Lower lobe of right lung (tissue), 2 donors: Measurements from ENCODE around the gene C6orf136. TPM values are rescaled to one million over a fixed set of nuclear protein-coding genes. Genes with fewer than 3 reads are reported as not detected.

Experiments
- ATAC-seq, 2 donors: fragments of 200-7000 bp; cut with Tn5 transposase; one replicate each; pipeline ENCODE4 v1.9.1; 2020 to 2022; ENCODE audit warnings: mild to moderate bottlenecking in 2 of 2, moderate library complexity in 2 of 2
- DNase-seq: peaks from one replicate; pipeline ENCODE4 v3.0.0-alpha.2; 2020
- H3K27ac ChIP-seq: fragments of 200-600 bp; one replicate; pipeline ENCODE4 v1.8.0; 2022
- H3K27me3 ChIP-seq: fragments of 200-600 bp; one replicate; pipeline ENCODE4 v1.8.0; 2022; ENCODE audit warnings: low read depth
- H3K36me3 ChIP-seq: fragments of 200-600 bp; one replicate; pipeline ENCODE4 v1.8.0; 2022; ENCODE audit warnings: mild to moderate bottlenecking
- H3K4me1 ChIP-seq: fragments of 200-600 bp; one replicate; pipeline ENCODE4 v1.8.0; 2022
- H3K4me3 ChIP-seq: fragments of 200-600 bp; one replicate; pipeline ENCODE4 v1.8.0; 2022; ENCODE audit warnings: mild to moderate bottlenecking
- H3K9me3 ChIP-seq: fragments of 200-600 bp; one replicate; pipeline ENCODE4 v1.8.0; 2022
- intact Hi-C: fragments of 100-400 bp; cut with DNase I; formaldehyde crosslinking; loops from one replicate; pipeline ENCODE4 v1.11.0; 2022
- total RNA-seq: library from RNA; stranded (reverse); fragmentation: NEBNext Ultra II Directional; extraction: Animal tissue kit (Norgen Biotek cat#: 25700); gene quantifications from one replicate; pipeline ENCODE4 v1.2.1, GENCODE V29; 2021
- TF ChIP-seq, protein P1 (sequence below): fragments of 200-600 bp; IDR thresholded peaks from one replicate; pipeline ENCODE4 v1.8.0; 2022; ENCODE audit warnings: antibody characterized with exemption, mild to moderate bottlenecking
- donor health status: DM: no; HTN: yes; CAD: no; lungs with severe emphysema.

C6orf136 gene
- total RNA-seq, 1 donor from 2014 or later, result 19.9 TPM

DNA sequence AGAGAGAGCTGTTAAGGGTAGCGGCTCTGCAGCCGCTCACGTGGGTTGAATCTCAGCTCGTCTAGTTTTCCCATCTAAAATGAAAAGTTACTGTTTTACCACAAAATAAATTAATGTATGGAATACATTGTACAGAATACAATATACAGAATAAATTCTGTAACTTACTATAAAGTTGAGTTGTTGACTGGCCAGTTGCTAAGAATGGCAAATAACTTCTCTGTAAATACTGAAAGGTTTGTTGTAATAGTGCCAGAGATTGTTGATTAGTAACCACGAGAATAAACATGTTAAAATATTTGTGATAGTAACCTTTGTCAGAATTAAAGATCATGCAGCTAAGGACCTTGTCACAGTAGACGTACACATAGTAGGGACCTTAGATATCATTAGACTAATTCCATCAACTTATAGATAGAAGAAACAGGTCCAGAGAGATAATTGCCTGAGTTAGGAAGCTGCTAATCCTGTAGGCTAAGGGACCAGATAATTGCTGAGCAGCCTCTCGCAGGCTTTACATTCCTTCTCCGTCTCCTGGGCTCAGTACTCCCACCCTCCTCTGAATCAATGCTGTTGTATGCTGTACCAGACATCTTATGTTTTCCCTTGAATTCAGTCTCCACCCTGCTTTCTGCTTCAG is 44.4 kb downstream of the C6orf136 start:
- Histone ChIP-seq H3K27ac (peak overlapping the region; percentile 66), H3K36me3 (no peaks in the 10 kb centered on the region), H3K4me1 (peaks cover 37% of the 10 kb centered on the region), H3K4me3 (peak overlapping the region; percentile 64), H3K9me3 (no peaks in the 10 kb centered on the region), H3K27me3 (no peaks in the 10 kb centered on the region)
- intact Hi-C loops, result no loop called here
- DNase-seq (no peak), ATAC-seq (no peak)
- TF ChIP-seq, protein P1, sequence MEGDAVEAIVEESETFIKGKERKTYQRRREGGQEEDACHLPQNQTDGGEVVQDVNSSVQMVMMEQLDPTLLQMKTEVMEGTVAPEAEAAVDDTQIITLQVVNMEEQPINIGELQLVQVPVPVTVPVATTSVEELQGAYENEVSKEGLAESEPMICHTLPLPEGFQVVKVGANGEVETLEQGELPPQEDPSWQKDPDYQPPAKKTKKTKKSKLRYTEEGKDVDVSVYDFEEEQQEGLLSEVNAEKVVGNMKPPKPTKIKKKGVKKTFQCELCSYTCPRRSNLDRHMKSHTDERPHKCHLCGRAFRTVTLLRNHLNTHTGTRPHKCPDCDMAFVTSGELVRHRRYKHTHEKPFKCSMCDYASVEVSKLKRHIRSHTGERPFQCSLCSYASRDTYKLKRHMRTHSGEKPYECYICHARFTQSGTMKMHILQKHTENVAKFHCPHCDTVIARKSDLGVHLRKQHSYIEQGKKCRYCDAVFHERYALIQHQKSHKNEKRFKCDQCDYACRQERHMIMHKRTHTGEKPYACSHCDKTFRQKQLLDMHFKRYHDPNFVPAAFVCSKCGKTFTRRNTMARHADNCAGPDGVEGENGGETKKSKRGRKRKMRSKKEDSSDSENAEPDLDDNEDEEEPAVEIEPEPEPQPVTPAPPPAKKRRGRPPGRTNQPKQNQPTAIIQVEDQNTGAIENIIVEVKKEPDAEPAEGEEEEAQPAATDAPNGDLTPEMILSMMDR, result no peak

DNA sequence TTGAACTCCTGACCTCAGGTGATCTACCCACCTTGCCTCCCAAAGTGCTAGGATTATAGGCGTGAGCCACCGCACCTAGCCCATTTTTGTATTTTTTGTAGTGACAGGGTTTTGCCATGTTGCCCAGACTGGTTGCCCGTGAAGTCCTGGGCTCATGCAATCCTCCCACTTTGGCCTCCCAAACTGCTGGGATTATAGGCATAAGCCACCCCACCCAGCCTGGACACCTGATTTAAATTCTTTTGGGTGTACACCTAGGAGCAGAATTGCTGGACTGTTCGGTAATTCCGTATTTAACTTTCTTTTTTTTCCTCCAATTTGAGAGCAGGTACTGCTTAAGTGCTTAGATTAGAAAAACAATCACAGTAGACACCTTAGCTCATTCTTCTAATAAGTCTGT is 49.5 kb downstream of the C6orf136 start:
- intact Hi-C loops, result no loop called here
- TF ChIP-seq, protein P1, result no peak

DNA sequence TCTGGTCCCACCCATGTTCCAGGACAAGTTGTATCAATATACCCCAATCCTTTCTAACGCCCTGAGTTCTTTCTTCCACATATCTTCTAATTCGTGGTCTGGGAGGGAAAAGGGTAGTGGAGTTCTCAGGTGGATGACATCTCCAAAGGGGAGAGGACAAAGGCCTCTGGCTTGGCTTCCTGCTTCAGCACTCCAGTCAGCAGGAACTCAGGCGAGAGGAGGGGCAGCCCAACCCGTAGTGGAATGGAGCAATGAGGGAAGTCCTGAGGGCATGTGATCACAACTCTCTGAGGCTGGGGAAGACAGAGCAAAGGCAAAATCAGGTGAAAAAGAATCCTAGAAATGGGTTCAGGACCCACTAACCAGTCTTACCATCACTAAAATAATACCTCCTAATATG is 53.4 kb downstream of the C6orf136 start:
- peaks cover 30% of the 10 kb centered on the region for H3K36me3 ChIP-seq
- H3K9me3 ChIP-seq, result no peaks in the 10 kb centered on the region
- H3K4me3 ChIP-seq, result no peak overlapping the region
- DNase-seq (no peak), ATAC-seq (peak; percentile 68 to 69)
- intact Hi-C loops, result no loop called here
- no peak overlapping the region for H3K27ac ChIP-seq
- H3K27me3 ChIP-seq, result no peaks in the 10 kb centered on the region
- H3K4me1 ChIP-seq, result no peaks in the 10 kb centered on the region
- TF ChIP-seq, protein P1, result no peak

More for the DNA sequence above, 49.5 kb downstream of the C6orf136 start:
- ATAC-seq (no peak), DNase-seq (peak; percentile 4)
- no peaks in the 10 kb centered on the region for H3K9me3 ChIP-seq
- H3K36me3 ChIP-seq, result peaks cover 7% of the 10 kb centered on the region
- no peaks in the 10 kb centered on the region for H3K27me3 ChIP-seq
- H3K4me1 ChIP-seq, result peaks cover 3% of the 10 kb centered on the region
- no peak overlapping the region for H3K27ac ChIP-seq
- no peak overlapping the region for H3K4me3 ChIP-seq

Other genes starting within 250 kb of the C6orf136 start
- 1,079 TPM for gene HLA-E, start 157.6 kb upstream of the C6orf136 start, total RNA-seq
- 54.9 TPM for gene GNL1, start 90.6 kb upstream of the C6orf136 start, total RNA-seq
- gene PRR3, start 89.8 kb upstream of the C6orf136 start, total RNA-seq, result 7.5 TPM
- 40.0 TPM for gene ABCF1, start 75.7 kb upstream of the C6orf136 start, total RNA-seq
- 68.8 TPM for gene PPP1R10, start 29.9 kb upstream of the C6orf136 start, total RNA-seq
- 55.0 TPM for gene MRPS18B, start 29.3 kb upstream of the C6orf136 start, total RNA-seq
- 8.9 TPM for gene ATAT1, start 20.3 kb upstream of the C6orf136 start, total RNA-seq
- 28.4 TPM for gene DHX16, start 25.9 kb downstream of the C6orf136 start, total RNA-seq
- 78.5 TPM for gene PPP1R18, start 39.5 kb downstream of the C6orf136 start, total RNA-seq
- gene NRM, start 43.9 kb downstream of the C6orf136 start, total RNA-seq, result 10.0 TPM
- gene MDC1, start 70.1 kb downstream of the C6orf136 start, total RNA-seq, result 24.5 TPM
- gene TUBB, start 73.2 kb downstream of the C6orf136 start, total RNA-seq, result 292 TPM
- 151 TPM for gene FLOT1, start 95.6 kb downstream of the C6orf136 start, total RNA-seq
- 18.0 TPM for gene IER3, start 97.4 kb downstream of the C6orf136 start, total RNA-seq
- 80.9 TPM for gene DDR1, start 237.4 kb downstream of the C6orf136 start, total RNA-seq